ENCODE data around the gene CRIP2.

The CRIP2 gene

GRCh38 chr14:105486163-105486973 is 11.7 kb downstream of the CRIP2 start, which contains the start of gene CRIP1:
Gene CRIP1 (plus strand): TSS chr14:105486886. CDS start chr14:105487260, 374 bp downstream.
- no peak within 1 kb of the TSS for H3K4me3 ChIP-seq (ENCODE audit: low read depth, low read length)
- H3K27me3 ChIP-seq (ENCODE audit: insufficient read depth, low read depth, severe bottlenecking): no peaks in the 10 kb centered on the region
- H3K27ac ChIP-seq: no peak within 1 kb of the TSS
- no peaks in the 10 kb centered on the region for H3K9me3 ChIP-seq (ENCODE audit: severe bottlenecking)
- DNase-seq: no peak
- TF ChIP-seq, protein P1, sequence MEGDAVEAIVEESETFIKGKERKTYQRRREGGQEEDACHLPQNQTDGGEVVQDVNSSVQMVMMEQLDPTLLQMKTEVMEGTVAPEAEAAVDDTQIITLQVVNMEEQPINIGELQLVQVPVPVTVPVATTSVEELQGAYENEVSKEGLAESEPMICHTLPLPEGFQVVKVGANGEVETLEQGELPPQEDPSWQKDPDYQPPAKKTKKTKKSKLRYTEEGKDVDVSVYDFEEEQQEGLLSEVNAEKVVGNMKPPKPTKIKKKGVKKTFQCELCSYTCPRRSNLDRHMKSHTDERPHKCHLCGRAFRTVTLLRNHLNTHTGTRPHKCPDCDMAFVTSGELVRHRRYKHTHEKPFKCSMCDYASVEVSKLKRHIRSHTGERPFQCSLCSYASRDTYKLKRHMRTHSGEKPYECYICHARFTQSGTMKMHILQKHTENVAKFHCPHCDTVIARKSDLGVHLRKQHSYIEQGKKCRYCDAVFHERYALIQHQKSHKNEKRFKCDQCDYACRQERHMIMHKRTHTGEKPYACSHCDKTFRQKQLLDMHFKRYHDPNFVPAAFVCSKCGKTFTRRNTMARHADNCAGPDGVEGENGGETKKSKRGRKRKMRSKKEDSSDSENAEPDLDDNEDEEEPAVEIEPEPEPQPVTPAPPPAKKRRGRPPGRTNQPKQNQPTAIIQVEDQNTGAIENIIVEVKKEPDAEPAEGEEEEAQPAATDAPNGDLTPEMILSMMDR (IDR thresholded peaks at IDR 0.05; ENCODE audit: low read depth, low read length): no peak
- H3K36me3 ChIP-seq: no peaks in the 10 kb centered on the region

DNA sequence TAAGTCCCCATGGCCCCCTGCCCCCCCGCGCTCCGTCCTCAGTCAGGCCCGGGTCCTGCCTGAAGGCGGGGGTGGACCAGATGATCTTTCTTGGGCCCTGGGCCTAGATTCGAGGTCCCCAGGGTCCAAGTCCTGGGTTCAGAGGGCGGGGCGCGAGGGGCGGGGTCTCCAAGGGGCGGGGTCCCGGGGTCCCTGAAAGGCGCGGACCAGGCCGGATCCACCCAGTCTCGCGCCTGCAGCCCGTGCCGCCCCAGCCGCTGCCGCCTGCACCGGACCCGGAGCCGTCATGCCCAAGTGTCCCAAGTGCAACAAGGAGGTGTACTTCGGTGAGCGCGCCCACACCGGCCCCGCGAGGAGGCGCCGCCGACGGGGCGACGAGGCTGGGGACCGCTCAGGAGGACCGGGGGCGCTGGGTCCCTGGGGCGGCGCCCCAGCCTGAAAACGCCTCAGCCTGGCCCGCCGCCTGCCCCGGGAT is 12.4 kb downstream of the CRIP2 start:
- Histone ChIP-seq H3K27me3 (ENCODE audit: insufficient read depth, low read depth, severe bottlenecking) (no peaks in the 10 kb centered on the region), H3K4me3 (ENCODE audit: low read depth, low read length) (no peak overlapping the region), H3K27ac (no peak overlapping the region), H3K9me3 (ENCODE audit: severe bottlenecking) (no peaks in the 10 kb centered on the region), H3K36me3 (no peaks in the 10 kb centered on the region)
- DNase-seq: no peak
- TF ChIP-seq, protein P1 (IDR thresholded peaks at IDR 0.05; ENCODE audit: low read depth, low read length): no peak

- TF ChIP-seq, protein P1 (IDR thresholded peaks at IDR 0.05; ENCODE audit: low read depth, low read length): no peak
- H3K36me3 ChIP-seq: peaks cover 4% of the 10 kb centered on the region
- DNase-seq: no peak
- no peak overlapping the region for H3K27ac ChIP-seq
- no peak overlapping the region for H3K4me3 ChIP-seq (ENCODE audit: low read depth, low read length)
- H3K9me3 ChIP-seq (ENCODE audit: severe bottlenecking): no peaks in the 10 kb centered on the region
- H3K27me3 ChIP-seq (ENCODE audit: insufficient read depth, low read depth, severe bottlenecking): no peaks in the 10 kb centered on the region
Measured at GRCh38 chr14:105487449-105487985, 12.9 kb downstream of the CRIP2 start.

DNA sequence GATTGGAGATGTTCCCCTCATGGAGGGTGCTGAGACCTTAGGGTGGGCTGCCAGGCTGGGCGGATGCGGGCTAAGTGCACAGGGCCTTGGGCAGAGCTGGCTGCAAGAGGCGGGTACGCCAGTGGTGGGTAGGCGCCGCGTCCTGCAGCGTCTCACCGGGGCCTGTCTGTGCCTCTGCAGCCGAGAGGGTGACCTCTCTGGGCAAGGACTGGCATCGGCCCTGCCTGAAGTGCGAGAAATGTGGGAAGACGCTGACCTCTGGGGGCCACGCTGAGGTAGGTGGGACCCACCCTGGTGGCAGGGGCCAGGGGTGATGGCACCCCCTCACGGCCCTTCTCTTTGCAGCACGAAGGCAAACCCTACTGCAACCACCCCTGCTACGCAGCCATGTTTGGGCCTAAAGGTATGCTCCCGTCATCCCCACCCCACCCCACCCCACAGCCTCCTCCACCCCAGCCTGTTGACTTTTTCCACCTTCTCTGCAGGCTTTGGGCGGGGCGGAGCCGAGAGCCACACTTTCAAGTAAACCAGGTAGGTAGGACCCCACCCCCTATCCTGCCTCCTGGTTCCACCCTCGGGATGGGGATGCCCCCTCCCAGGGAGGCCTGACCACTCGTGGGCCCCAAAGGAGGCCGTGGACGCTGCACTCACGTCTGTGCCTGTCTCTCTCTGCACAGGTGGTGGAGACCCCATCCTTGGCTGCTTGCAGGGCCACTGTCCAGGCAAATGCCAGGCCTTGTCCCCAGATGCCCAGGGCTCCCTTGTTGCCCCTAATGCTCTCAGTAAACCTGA is 13.6 kb downstream of the CRIP2 start:
- Histone ChIP-seq H3K4me3 (ENCODE audit: low read depth, low read length) (no peak overlapping the region), H3K27ac (peak overlapping the region; percentile 96; the same call in 1 of the 2 replicates), H3K27me3 (ENCODE audit: insufficient read depth, low read depth, severe bottlenecking) (no peaks in the 10 kb centered on the region), H3K9me3 (ENCODE audit: severe bottlenecking) (no peaks in the 10 kb centered on the region), H3K36me3 (peaks cover 11% of the 10 kb centered on the region)
- DNase-seq: no peak
- TF ChIP-seq, protein P1 (IDR thresholded peaks at IDR 0.05; ENCODE audit: low read depth, low read length): no peak

- no peaks in the 10 kb centered on the region for H3K27me3 ChIP-seq (ENCODE audit: insufficient read depth, low read depth, severe bottlenecking)
- peak overlapping the region; percentile 84 for H3K4me3 ChIP-seq (ENCODE audit: low read depth, low read length)
- H3K9me3 ChIP-seq (ENCODE audit: severe bottlenecking): no peaks in the 10 kb centered on the region
- peak overlapping the region; percentile 96 for H3K27ac ChIP-seq
- H3K36me3 ChIP-seq: peaks cover 15% of the 10 kb centered on the region
- no peak for DNase-seq
- TF ChIP-seq, protein P1 (IDR thresholded peaks at IDR 0.05; ENCODE audit: low read depth, low read length): no peak
Measured at GRCh38 chr14:105488781-105489541, 14.3 kb downstream of the CRIP2 start.

Measured in WERI-Rb-1 (cell line).